HFF-Myc (cell line): ENCODE results near the gene RERG.

ENCODE experiments used
- DNase-seq: peaks from one replicate; pipeline ENCODE4 v3.0.0-alpha.2; 2011; ENCODE audit warnings: low read depth; ENCODE audit errors: extremely low read depth
- H3K4me3 ChIP-seq: replicated peaks from 2 replicates; pipeline ENCODE4 v1.5.1; 2011; ENCODE audit warnings: low read depth, mild to moderate bottlenecking, control low read depth, low read length
- CTCF ChIP-seq: IDR thresholded peaks from 2 replicates; pipeline ENCODE4 v1.5.1; 2012; ENCODE audit warnings: mild to moderate bottlenecking, low read depth, low read length, control low read depth; ENCODE audit errors: missing control alignments

The RERG gene

GRCh38 chr12:15171012-15171655 is 50.1 kb downstream of the RERG start:
- H3K4me3 ChIP-seq, result no peak overlapping the region
- DNase-seq, result no peak
- TF ChIP-seq CTCF, result no peak

- H3K4me3 ChIP-seq, result no peak overlapping the region
- TF ChIP-seq CTCF, result no peak
- DNase-seq, result no peak
These were observed 53.1 kb downstream of the RERG start for GRCh38 chr12:15168026-15168678.

GRCh38 chr12:15165012-15165659 is 56.1 kb downstream of the RERG start:
- DNase-seq, result no peak
- no peak for TF ChIP-seq CTCF
- no peak overlapping the region for H3K4me3 ChIP-seq

GRCh38 chr12:15163030-15163976 is 57.9 kb downstream of the RERG start:
- H3K4me3 ChIP-seq, result no peak overlapping the region
- no peak for TF ChIP-seq CTCF
- no peak for DNase-seq

DNA sequence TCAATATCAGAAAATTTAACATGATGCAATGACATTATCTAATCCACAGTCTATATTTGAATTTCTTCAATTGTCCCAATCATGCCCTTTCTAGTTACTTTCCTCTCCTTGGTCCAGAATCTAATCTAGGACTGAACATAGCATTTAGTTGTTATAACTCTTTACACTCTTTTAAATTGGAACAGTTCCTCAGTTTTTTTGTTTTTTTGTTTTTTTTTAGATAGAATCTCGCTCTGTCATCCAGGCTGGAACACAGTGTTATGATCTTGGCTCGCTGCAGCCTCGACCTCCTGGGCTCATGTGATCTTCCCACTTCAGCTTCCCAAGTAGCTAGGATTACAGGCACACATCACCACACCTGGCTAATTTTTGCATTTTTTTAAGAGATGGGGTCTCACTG is 63.1 kb downstream of the RERG start:
- no peak for TF ChIP-seq CTCF
- no peak overlapping the region for H3K4me3 ChIP-seq
- DNase-seq, result no peak

GRCh38 chr12:15157269-15157671 is 63.9 kb downstream of the RERG start:
- no peak overlapping the region for H3K4me3 ChIP-seq
- DNase-seq, result no peak
- no peak for TF ChIP-seq CTCF
